Dedifferentiated amniotic fluid mesenchymal stem cell (primary cell): ENCODE measurements around the gene TP53AIP1.

Source experiments
- DNase-seq: peaks from one replicate; pipeline ENCODE4 v3.0.0-alpha.2; 2016; ENCODE audit errors: extremely low spot score

Gene TP53AIP1

DNA sequence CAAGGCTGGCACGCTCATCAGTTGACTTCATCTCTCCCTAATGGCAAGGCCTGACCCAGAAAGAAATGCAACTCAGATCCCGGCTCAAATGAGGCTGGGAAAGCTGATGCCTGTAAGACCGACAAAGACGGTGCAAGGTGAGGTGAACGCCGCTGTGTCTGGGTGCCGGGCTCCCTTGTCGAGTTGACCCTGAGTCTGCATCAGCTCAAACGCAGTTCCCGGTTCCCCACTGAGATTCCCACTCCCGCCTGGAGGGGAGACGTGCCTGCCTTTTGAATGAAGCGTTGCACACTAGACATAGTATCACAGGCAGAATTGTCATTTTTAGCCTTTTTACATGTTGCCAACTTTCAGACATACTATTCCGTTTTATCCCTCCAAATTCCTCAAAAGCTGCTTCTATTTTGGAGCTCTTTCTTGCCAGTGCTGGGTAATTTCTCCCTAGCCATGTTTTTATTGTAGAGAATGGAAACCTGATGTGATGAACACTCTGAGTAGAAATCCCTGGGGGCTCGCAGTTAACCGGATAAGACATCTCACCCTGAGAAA, 831 bp upstream of the TP53AIP1 start:
- no peak for DNase-seq

GRCh38 chr11:128942272-128942612, 429 bp downstream of the TP53AIP1 start:
- DNase-seq, result no peak

DNA sequence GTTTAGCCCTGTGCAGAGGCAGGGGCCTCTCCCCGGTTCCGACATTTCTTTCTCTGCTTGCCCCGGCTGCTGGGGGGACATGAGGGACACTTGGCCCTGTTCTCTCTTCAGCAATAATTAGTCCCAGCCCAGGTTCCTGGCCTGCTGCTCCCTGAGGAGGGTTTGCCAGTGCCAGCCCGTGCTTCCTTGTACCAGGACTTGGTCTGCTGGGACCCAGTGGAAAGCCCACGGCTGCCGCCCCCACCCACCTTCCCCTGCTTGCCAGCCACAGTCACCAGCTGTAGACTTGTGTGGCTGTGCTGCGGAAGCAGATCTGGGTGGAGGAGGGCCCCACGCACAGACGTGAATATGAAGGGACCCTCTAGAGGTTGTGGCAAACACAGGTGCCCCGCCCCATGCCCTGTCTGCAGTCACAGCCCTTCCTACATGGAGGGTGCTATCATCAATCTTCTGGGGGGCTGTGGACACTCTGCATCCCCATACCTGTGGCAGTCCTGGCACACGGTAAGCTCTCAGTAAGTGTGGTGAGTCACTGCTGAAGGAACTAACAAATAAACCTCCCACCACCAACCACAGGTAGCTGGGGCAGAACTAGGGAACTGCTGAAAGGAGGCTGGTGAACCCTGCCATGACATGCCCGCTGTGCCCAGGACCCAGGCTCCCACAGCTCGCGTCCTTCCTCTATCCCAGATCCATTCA, 949 bp downstream of the TP53AIP1 start:
- no peak for DNase-seq

DNA sequence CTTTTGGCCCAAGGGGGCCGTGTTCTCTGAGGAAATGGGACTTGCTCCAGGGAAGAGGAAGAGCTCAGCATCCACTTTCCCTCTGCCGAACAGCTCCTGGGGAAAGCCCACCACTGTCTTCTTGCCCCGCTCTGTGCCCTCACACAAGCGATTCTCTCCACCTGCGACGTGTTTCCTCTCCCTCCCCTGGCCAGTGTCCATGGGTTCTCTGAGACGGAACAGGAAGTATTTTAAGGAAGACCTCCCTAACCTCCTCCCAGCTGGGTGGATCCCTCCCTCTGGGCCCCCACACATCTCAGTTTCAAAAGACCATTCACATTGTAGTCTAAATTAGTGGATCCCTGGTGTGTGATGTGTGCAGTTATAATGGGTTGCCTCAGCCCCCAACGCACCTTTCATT, 1.6 kb downstream of the TP53AIP1 start:
- DNase-seq, result no peak

- DNase-seq, result no peak
These were observed 2.1 kb downstream of the TP53AIP1 start for GRCh38 chr11:128940603-128941002.

GRCh38 chr11:128940156-128940555, 2.5 kb downstream of the TP53AIP1 start:
- no peak for DNase-seq

DNA sequence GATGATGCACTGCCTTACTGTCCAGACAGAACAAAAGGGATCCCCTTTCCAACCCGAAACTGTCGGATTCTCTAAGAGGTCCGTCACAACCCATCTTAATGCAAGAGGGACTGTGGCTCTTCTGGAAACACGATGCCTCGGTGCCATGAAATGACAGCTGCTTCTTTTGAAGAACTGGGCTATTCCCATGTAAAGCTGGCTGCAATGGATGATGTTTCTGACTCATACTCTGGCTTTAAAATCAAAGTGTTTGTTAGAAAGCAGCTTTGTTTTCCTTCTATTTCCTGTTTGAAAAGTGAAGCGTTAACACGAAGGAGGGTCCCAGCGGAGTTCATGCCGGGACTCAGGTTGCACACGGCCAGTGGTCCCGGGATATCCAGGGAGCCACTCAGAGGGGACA, 3.1 kb downstream of the TP53AIP1 start:
- DNase-seq, result no peak

- no peak for DNase-seq
These were observed 4.3 kb downstream of the TP53AIP1 start for GRCh38 chr11:128938156-128938885.

DNA sequence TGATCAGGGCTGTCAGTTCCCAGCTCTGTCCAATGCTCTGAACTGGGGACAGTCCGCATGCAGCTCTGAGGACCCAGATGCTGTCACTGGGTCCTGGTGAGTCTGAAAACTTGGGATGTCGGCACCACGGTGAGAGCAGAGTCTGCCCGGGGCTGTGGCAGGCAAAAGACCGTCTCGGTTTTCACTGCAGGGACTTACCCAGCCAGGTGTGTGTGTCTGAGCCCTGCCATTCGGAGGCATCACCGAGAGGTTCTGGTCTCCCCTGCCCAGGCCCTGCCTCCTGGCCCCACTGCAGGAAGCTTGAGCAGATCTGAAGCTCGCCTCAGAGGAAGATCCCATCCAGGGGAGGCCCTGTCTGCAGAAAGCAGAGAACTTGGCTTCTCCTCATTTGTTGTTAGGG, 5.2 kb downstream of the TP53AIP1 start:
- no peak for DNase-seq

GRCh38 chr11:128936606-128937251, 5.9 kb downstream of the TP53AIP1 start:
- no peak for DNase-seq

DNA sequence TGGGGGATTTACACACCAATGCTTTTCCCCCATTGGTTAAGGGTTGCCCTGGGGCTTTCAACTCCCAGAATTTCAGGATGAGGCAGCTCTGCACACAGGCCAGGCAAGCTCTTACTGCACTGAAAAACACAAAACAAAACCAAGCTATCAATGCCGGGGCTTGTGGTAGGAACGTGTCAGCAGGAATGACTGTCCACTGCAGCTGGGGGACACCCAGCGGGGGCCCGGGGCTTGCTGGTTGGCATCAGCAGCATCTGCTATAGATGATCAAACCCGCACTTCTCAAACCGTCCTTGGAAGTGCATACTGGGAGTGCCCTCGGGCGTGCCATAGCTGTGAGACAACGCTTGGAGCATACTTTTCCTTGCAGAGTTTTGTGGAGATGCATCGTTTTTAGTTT, 7.7 kb downstream of the TP53AIP1 start:
- DNase-seq, result no peak

- no peak for DNase-seq
These were observed 8.3 kb downstream of the TP53AIP1 start for GRCh38 chr11:128934351-128934750.

DNA sequence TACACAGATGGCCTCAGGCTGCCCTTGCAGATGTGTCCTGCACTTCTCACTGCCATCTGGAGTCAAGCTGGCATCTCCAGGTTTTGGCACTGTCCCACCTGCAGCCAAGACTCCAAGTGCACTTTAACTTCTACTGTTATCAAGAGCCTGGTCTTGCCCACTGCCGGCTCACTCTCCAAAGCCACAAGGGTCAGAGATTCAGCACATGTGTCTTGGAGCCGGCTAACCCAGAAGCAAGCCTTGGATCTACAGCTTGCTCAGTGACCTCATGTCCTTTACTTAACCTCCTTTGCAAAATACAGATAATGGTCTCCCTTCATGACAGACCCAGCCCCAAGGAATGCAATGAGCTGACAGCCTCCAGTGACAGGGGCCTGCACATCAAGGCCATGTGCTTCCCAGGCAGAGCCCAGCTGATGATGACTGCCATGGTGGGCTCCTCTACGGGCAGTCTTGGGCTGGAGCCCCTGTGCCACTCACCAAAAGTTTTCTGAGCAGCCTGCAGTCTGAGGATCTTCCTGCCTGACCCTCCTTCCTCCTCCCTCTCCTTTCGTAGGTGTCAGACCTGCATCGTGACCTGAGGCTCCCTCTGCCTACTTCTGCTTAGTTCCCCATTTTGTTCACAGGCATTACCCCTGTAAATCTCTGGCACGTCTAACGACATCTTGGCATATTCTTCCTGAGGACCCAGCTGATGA, 9.0 kb downstream of the TP53AIP1 start:
- DNase-seq, result no peak

GRCh38 chr11:128931668-128932067, 11.0 kb downstream of the TP53AIP1 start:
- no peak for DNase-seq

- DNase-seq, result no peak
These were observed 11.6 kb downstream of the TP53AIP1 start for GRCh38 chr11:128931066-128931465.

DNA sequence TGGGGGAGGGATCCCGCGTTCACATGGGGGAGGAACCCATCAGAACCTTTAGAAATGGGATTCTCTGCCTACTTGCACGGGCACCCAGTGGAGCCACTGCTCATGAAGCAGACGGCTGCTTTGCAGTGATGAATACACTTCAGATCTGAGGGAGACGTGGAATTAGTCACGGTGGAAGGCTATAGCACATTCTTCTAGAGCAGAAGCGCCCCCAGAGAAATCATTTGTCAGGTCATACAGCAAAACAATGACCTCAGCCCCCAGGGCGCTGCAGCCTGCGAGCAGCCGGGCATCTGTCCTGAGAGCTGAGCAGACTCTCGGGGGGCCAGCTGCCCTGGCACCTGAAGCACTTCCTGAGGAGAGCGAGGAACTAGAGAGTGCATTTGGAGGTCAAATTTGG, 12.7 kb downstream of the TP53AIP1 start:
- DNase-seq, result no peak

- no peak for DNase-seq
These were observed 13.2 kb downstream of the TP53AIP1 start for GRCh38 chr11:128929468-128929867.

- DNase-seq, result no peak
These were observed 14.3 kb downstream of the TP53AIP1 start for GRCh38 chr11:128928400-128928799.

GRCh38 chr11:128927683-128928336, 14.9 kb downstream of the TP53AIP1 start:
- no peak for DNase-seq

DNA sequence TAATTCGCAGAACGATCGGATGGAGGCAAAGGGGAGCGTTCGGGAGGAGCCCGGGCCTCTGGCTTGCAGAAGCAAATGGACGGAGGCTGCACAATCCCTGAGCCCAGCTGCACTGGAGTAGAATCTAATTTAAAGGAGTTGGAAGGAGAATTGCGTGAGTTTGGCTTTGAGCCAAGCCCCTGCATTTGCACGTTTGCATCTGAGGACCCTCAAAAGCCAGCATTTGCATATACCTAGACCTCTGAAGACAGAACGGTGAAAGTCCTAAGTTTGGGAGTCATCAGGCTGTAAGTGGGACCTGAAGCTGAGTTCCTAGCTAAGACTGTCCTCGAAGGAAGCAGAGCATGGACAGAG, 15.6 kb downstream of the TP53AIP1 start:
- no peak for DNase-seq

- DNase-seq, result no peak
These were observed 16.1 kb downstream of the TP53AIP1 start for GRCh38 chr11:128926437-128927107.
